ENCODE data around the gene DOCK11. TPM values are rescaled to one million over a fixed set of nuclear protein-coding genes. Genes with fewer than 3 reads are reported as not detected.

DOCK11 gene
- total RNA-seq, 3 donors from 2014 or later, result 21.0 to 23.1 (median 22.0) TPM

DNA sequence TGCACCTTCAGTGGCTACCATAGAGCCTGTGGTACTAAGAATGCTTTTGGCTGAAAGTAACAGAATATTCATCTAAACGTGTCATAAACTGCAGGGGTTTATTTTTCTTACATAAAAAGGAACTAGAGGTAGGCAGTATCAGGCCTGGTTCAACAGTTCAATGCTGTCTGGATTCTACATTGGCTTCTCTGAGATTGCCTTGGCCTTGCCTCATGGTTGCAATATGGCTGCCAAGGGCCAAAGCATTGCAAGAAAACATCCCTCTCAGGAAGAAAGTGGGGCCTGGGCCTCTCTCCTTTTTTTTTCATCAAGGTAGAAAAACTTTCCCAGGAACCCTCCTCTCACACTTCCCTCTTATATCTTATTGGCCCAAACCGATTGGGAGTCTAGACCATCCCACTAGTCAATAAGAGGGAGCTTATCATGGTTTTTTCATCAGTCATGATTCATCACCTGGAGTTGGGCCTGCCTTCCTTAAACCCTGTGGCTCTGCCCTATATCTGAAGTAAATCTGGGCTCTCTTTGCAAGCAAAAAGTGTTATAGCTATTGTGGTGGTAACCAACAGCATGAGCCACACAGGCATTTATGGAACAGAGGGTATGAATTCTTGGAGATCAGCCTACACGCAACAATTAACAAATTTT lies 1.8 kb upstream of the DOCK11 start:
- H3K9me3 Mint-ChIP-seq, result no peaks in the 10 kb centered on the region
- H3K4me1 Mint-ChIP-seq (ENCODE audit: low read depth), result peaks cover 15% of the 10 kb centered on the region
- no peak for DNase-seq
- ATAC-seq, result no peak
- H3K4me3 Mint-ChIP-seq, result no peak overlapping the region
- H3K36me3 Mint-ChIP-seq (ENCODE audit: insufficient read depth), result no peaks in the 10 kb centered on the region
- H3K27me3 Mint-ChIP-seq (ENCODE audit: low read depth), result no peaks in the 10 kb centered on the region

GRCh38 chrX:118495958-118496762 lies 545 bp downstream of the DOCK11 start:
- no peaks in the 10 kb centered on the region for H3K27me3 Mint-ChIP-seq (ENCODE audit: low read depth)
- peak; percentile 60 for DNase-seq
- peak overlapping the region; percentile 96 for H3K4me3 Mint-ChIP-seq
- no peaks in the 10 kb centered on the region for H3K36me3 Mint-ChIP-seq (ENCODE audit: insufficient read depth)
- peak; percentile 69 to 70 for ATAC-seq
- H3K4me1 Mint-ChIP-seq (ENCODE audit: low read depth), result peaks cover 23% of the 10 kb centered on the region
- H3K9me3 Mint-ChIP-seq, result no peaks in the 10 kb centered on the region

DNA sequence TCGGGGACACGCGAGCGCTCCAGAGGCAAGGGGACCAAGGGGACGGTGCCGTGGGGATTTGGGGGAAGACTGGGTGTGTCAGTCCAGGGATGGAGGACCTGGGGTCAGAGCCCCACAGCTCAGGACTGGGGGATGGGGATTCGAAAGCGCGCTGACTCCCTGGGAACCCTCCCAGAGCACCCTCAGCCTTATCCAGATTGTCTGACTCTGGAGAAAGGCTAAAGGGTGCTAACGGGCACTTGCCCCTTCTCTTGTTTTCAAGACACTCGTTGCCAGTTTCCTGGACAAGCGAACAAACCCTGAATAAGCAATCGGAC lies 1.1 kb downstream of the DOCK11 start:
- no peaks in the 10 kb centered on the region for H3K27me3 Mint-ChIP-seq (ENCODE audit: low read depth)
- no peak for ATAC-seq
- peaks cover 23% of the 10 kb centered on the region for H3K4me1 Mint-ChIP-seq (ENCODE audit: low read depth)
- H3K4me3 Mint-ChIP-seq, result peak overlapping the region; percentile 96
- no peak for DNase-seq
- no peaks in the 10 kb centered on the region for H3K36me3 Mint-ChIP-seq (ENCODE audit: insufficient read depth)
- no peaks in the 10 kb centered on the region for H3K9me3 Mint-ChIP-seq

GRCh38 chrX:118497180-118497818 lies 1.7 kb downstream of the DOCK11 start:
- no peaks in the 10 kb centered on the region for H3K36me3 Mint-ChIP-seq (ENCODE audit: insufficient read depth)

DNA sequence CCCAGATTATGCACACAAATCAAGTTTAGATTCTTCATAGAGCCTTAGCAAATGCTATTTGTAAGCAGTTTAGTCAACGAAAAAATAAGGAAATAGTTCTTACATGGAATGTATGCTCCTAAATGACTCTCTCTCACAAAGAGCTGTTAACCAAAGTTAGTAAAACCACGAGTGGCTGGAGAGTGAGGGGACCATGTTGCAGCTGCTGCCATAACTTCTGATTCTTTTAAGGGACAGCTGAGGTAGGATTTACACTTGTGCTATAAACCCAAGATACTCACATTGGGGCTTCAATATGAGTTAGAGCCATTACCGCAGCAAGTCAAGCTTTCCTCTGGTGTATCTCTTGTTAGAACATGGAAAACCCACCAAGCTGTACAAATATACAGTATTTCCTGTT lies 2.7 kb downstream of the DOCK11 start:
- DNase-seq (no peak), ATAC-seq (no peak)
- Mint-ChIP-seq H3K9me3 (no peaks in the 10 kb centered on the region), H3K4me1 (ENCODE audit: low read depth) (peaks cover 38% of the 10 kb centered on the region), H3K4me3 (peak overlapping the region; percentile 96), H3K36me3 (ENCODE audit: insufficient read depth) (no peaks in the 10 kb centered on the region), H3K27me3 (ENCODE audit: low read depth) (no peaks in the 10 kb centered on the region)

More at GRCh38 chrX:118497180-118497818, 1.7 kb downstream of the DOCK11 start:
- no peaks in the 10 kb centered on the region for H3K27me3 Mint-ChIP-seq (ENCODE audit: low read depth)
- peaks cover 29% of the 10 kb centered on the region for H3K4me1 Mint-ChIP-seq (ENCODE audit: low read depth)
- ATAC-seq (no peak), DNase-seq (no peak)
- peak overlapping the region; percentile 96 for H3K4me3 Mint-ChIP-seq
- H3K9me3 Mint-ChIP-seq, result no peaks in the 10 kb centered on the region

GRCh38 chrX:118498755-118499154 lies 3.1 kb downstream of the DOCK11 start:
- no peaks in the 10 kb centered on the region for H3K27me3 Mint-ChIP-seq (ENCODE audit: low read depth)
- H3K9me3 Mint-ChIP-seq, result no peaks in the 10 kb centered on the region
- H3K36me3 Mint-ChIP-seq (ENCODE audit: insufficient read depth), result no peaks in the 10 kb centered on the region
- H3K4me3 Mint-ChIP-seq, result peak overlapping the region; percentile 20
- no peak for DNase-seq
- peaks cover 42% of the 10 kb centered on the region for H3K4me1 Mint-ChIP-seq (ENCODE audit: low read depth)
- no peak for ATAC-seq

DNA sequence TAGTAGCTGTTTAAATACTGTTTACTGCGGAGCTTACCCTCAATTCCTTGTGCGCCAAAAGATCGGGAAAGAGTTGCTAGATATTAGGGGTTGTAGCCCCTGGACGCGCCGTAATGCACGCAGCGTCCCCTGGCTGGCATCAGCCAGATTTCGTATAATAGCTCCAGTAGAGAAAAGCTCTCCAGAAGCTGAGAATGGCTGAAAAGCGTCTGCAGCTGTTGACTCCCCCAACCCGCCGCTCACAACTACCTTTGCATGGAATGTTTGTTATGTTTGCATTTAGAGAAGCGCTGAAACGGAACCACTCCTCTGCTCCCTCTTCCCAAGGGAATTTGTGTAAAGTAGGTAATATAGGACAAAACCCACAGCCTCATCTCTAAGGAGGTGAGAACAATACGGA lies 3.7 kb downstream of the DOCK11 start:
- no peak for DNase-seq
- peaks cover 45% of the 10 kb centered on the region for H3K4me1 Mint-ChIP-seq (ENCODE audit: low read depth)
- H3K36me3 Mint-ChIP-seq (ENCODE audit: insufficient read depth), result no peaks in the 10 kb centered on the region
- no peaks in the 10 kb centered on the region for H3K9me3 Mint-ChIP-seq
- ATAC-seq, result no peak
- H3K27me3 Mint-ChIP-seq (ENCODE audit: low read depth), result no peaks in the 10 kb centered on the region
- no peak overlapping the region for H3K4me3 Mint-ChIP-seq

DNA sequence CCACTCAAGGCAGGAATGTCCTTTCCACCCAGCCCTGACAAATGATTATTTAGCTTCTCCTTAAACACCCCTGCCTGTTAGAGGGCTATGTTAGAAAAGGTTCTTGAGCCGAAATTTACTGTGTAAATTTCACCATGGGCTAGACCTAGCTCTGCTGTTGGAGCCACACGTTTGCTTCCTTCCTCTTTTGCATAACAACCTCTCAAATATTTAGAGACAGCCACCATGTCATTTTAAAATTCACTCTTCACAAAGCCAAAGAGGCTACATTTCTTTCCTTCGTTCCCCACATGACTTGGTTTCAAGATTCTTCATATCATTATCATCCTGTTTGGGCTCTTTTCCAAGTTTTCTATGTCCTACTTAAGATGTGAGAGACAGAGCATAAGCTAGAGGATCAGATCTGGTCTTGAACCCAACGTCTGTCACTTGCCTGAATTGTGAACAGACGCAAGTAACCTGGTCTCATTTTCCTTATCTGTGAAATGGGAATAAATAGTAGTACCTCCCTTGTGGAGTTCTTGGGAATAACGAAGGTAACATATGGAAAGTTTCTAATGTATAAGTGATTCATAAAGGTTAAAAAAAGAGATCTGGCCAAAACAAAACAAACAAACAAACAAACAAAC lies 6.7 kb downstream of the DOCK11 start:
- Mint-ChIP-seq H3K4me1 (ENCODE audit: low read depth) (peaks cover 59% of the 10 kb centered on the region), H3K36me3 (ENCODE audit: insufficient read depth) (peaks cover 2% of the 10 kb centered on the region)

GRCh38 chrX:118503260-118504041 lies 7.8 kb downstream of the DOCK11 start:
- H3K27me3 Mint-ChIP-seq (ENCODE audit: low read depth), result no peaks in the 10 kb centered on the region
- H3K36me3 Mint-ChIP-seq (ENCODE audit: insufficient read depth), result peaks cover 2% of the 10 kb centered on the region
- peak overlapping the region; percentile 60 for H3K4me3 Mint-ChIP-seq
- H3K4me1 Mint-ChIP-seq (ENCODE audit: low read depth), result peaks cover 57% of the 10 kb centered on the region
- no peaks in the 10 kb centered on the region for H3K9me3 Mint-ChIP-seq
- ATAC-seq (no peak), DNase-seq (no peak)

More for the DNA sequence above, 6.7 kb downstream of the DOCK11 start:
- Mint-ChIP-seq H3K4me3 (peak overlapping the region; percentile 60), H3K27me3 (ENCODE audit: low read depth) (no peaks in the 10 kb centered on the region), H3K9me3 (no peaks in the 10 kb centered on the region)
- DNase-seq (no peak), ATAC-seq (no peak)

DNA sequence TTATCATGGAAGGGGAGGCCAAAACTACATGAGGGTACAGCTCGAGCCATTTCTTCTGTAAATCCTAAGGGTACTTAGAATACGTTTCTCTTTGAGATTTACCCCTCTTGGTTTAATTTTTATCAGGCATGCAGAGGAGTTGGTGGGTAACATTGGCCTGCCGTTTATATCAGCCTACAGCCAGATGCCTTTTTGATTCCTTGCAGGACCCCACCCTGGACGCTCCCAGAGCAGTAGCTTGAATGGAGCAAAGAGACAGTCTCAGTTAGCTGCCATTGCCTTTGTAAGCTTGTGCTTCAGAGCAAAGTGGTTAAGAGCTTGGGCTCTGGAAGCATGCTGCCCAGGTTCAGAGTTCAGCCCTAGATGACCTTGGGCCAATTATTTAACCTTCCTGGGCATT lies 9.0 kb downstream of the DOCK11 start:
- ATAC-seq, result no peak
- Mint-ChIP-seq H3K4me1 (ENCODE audit: low read depth) (peaks cover 56% of the 10 kb centered on the region), H3K4me3 (no peak overlapping the region), H3K9me3 (no peaks in the 10 kb centered on the region), H3K36me3 (ENCODE audit: insufficient read depth) (peaks cover 2% of the 10 kb centered on the region), H3K27me3 (ENCODE audit: low read depth) (no peaks in the 10 kb centered on the region)
- no peak for DNase-seq

DNA sequence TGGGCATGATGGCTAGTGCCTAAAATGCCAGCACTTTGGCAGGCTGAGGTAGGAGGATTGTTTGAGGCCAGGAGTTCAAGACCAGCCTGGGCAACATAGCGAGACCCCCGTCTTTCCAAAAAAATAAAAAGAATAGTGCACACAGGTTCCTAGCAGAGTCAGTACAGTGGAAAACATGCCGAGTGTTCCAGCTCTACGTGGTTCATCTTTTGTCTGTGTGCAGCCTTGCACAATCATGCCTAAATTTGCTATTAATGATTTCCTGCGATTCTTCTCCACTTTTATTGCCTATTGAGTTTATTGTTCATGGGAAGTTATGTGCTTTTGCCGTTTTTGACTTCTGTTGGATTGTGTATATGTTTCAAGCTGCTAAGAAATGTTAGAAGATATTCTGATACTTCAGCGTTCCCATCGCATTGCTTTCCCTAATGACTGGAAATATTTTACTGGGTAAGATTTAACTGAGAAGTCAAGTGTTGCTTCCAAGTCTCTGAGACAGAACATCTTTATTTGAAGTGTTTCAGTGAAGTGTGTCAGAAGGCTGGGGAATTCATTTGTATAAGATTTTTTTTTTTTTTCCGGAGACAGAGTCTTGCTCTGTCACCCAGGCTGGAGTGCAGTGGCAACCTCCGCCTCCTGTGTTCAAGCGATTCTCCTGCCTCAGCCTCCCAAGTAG lies 11.3 kb downstream of the DOCK11 start:
- DNase-seq (no peak), ATAC-seq (no peak)
- Mint-ChIP-seq H3K9me3 (no peaks in the 10 kb centered on the region), H3K4me3 (no peak overlapping the region), H3K36me3 (ENCODE audit: insufficient read depth) (peaks cover 10% of the 10 kb centered on the region), H3K4me1 (ENCODE audit: low read depth) (peaks cover 73% of the 10 kb centered on the region), H3K27me3 (ENCODE audit: low read depth) (no peaks in the 10 kb centered on the region)

GRCh38 chrX:118507766-118508165 lies 12.2 kb downstream of the DOCK11 start:
- ATAC-seq (no peak), DNase-seq (no peak)
- Mint-ChIP-seq H3K9me3 (no peaks in the 10 kb centered on the region), H3K27me3 (ENCODE audit: low read depth) (no peaks in the 10 kb centered on the region), H3K4me1 (ENCODE audit: low read depth) (peaks cover 73% of the 10 kb centered on the region), H3K4me3 (no peak overlapping the region), H3K36me3 (ENCODE audit: insufficient read depth) (peaks cover 10% of the 10 kb centered on the region)

- Mint-ChIP-seq H3K4me1 (ENCODE audit: low read depth) (peaks cover 75% of the 10 kb centered on the region), H3K27me3 (ENCODE audit: low read depth) (no peaks in the 10 kb centered on the region), H3K36me3 (ENCODE audit: insufficient read depth) (peaks cover 13% of the 10 kb centered on the region), H3K9me3 (no peaks in the 10 kb centered on the region), H3K4me3 (no peak overlapping the region)
- DNase-seq, result no peak
- no peak for ATAC-seq
These were observed 12.6 kb downstream of the DOCK11 start for GRCh38 chrX:118508221-118508620.

Measured in activated T-cell treated with anti-CD3 and anti-CD28 coated beads, Interleukin-2, amount 50 U/mL, for 4 hours (primary cell).